Keratinocyte (primary cell): ENCODE data around the gene GBX2. TPM values are rescaled to one million over a fixed set of nuclear protein-coding genes. Genes with fewer than 3 reads are reported as not detected.

Experiments
- DNase-seq: peaks from one replicate; pipeline ENCODE4 v3.0.0-alpha.2; 2011; ENCODE audit warnings: low read depth, missing footprints, low spot score
- FAIRE-seq: peaks from 2 replicates; lab custom pipeline; 2011; peaks lifted over from hg19 to GRCh38; lab: Jason Lieb, UNC
- H2AFZ ChIP-seq: 2 replicates; pipeline ENCODE4 v1.6.0; 2012; ENCODE audit warnings: low read length, control low read depth, inconsistent platforms; ENCODE audit not compliant: control insufficient read depth
- H3K27ac ChIP-seq: 2 replicates; pipeline ENCODE4 v1.5.1; 2011; ENCODE audit warnings: low read length; ENCODE audit not compliant: control insufficient read depth, insufficient read depth
- H3K27me3 ChIP-seq: 3 replicates; pipeline ENCODE4 v1.6.0; 2011; ENCODE audit warnings: low read length; ENCODE audit not compliant: control insufficient read depth, insufficient read depth; ENCODE audit errors: extremely low read depth
- H3K36me3 ChIP-seq, 2 experiments: 2 replicates in 1 of 2; 3 replicates in 1 of 2; pipeline ENCODE4 v1.5.1; 2011; ENCODE audit warnings: low read length in 2 of 2, mild to moderate bottlenecking in 1 of 2; ENCODE audit not compliant: control insufficient read depth in 2 of 2, insufficient read depth in 2 of 2; ENCODE audit errors: extremely low read depth in 1 of 2
- H3K4me1 ChIP-seq: 3 replicates; pipeline ENCODE4 v1.5.1; 2011; ENCODE audit warnings: low read length; ENCODE audit not compliant: control insufficient read depth, insufficient read depth; ENCODE audit errors: extremely low read depth
- H3K4me2 ChIP-seq: 3 replicates; pipeline ENCODE4 v1.6.0; 2011; ENCODE audit warnings: low read depth, low read length; ENCODE audit not compliant: control insufficient read depth, insufficient read depth; ENCODE audit errors: extremely low read depth
- H3K4me3 ChIP-seq, 3 experiments: fragments of 200-600 bp in 1 of 3; sonication (generic) in 1 of 3; 2 replicates in 2 of 3; 3 replicates in 1 of 3; pipeline ENCODE4 v1.5.1; 2011 to 2016; ENCODE audit warnings: low read length in 3 of 3, mild to moderate bottlenecking in 3 of 3, control low read depth in 2 of 3, inconsistent platforms in 1 of 3, low read depth in 1 of 3, mixed read lengths in 1 of 3, mixed run types in 1 of 3, moderate library complexity in 1 of 3; ENCODE audit not compliant: control insufficient read depth in 2 of 3, insufficient read depth in 2 of 3; ENCODE audit errors: extremely low read depth in 1 of 3
- H3K79me2 ChIP-seq: 2 replicates; pipeline ENCODE4 v1.6.0; 2012; ENCODE audit warnings: low read length; ENCODE audit not compliant: control insufficient read depth, insufficient read depth
- H3K9ac ChIP-seq: 3 replicates; pipeline ENCODE4 v1.6.0; 2011; ENCODE audit warnings: low read length; ENCODE audit not compliant: control insufficient read depth, insufficient read depth; ENCODE audit errors: extremely low read depth
- H3K9me1 ChIP-seq: 3 replicates; pipeline ENCODE4 v1.6.0; 2011; ENCODE audit warnings: low read length; ENCODE audit not compliant: control insufficient read depth, insufficient read depth; ENCODE audit errors: extremely low read depth
- H3K9me3 ChIP-seq: 2 replicates; pipeline ENCODE4 v1.5.1; 2012; ENCODE audit warnings: low read depth, low read length; ENCODE audit not compliant: control insufficient read depth
- H4K20me1 ChIP-seq: 3 replicates; pipeline ENCODE4 v1.6.0; 2011; ENCODE audit warnings: low read length; ENCODE audit not compliant: control insufficient read depth, insufficient read depth; ENCODE audit errors: extremely low read depth
- EZH2 ChIP-seq: IDR thresholded peaks from one replicate; pipeline ENCODE4 v1.6.1; 2012; ENCODE audit warnings: inconsistent platforms, mild to moderate bottlenecking, low read length, moderate library complexity
- dilution Hi-C: fragments of 300-500 bp; cut with MboI; formaldehyde crosslinking; loops from one replicate; pipeline ENCODE4 v1.7.0; 2020; ENCODE audit warnings: low sequenced_read_pairs; ENCODE audit not compliant: extremely low pct_ligation_motif_present
- polyA plus RNA-seq, 5 experiments: library from polyadenylated mRNA; depleted of rRNA in 3 of 5; stranded (reverse) in 3 of 5; stranded (forward) in 1 of 5; unstranded in 1 of 5; fragments of >200 nt; gene quantifications; 1 replicate in 1 of 5; 2 replicates in 3 of 5; 3 replicates in 1 of 5; pipeline versions ENCODE4 v1.2.1 to v1.2.3, GENCODE V29; 2011 to 2012; ENCODE audit warnings: missing spikeins in 2 of 5, low read depth in 1 of 5, low replicate concordance in 1 of 5
- TF ChIP-seq, protein P1 (sequence below), 3 experiments: IDR thresholded peaks in 1 of 3; conservative IDR thresholded peaks in 1 of 3; optimal IDR thresholded peaks in 1 of 3; 2 replicates in 2 of 3; 3 replicates in 1 of 3; pipeline versions ENCODE3 to v1.5.1; 2011; ENCODE audit warnings: low read length in 3 of 3, mild to moderate bottlenecking in 3 of 3, moderate library complexity in 2 of 3, control low read depth in 1 of 3, inconsistent platforms in 1 of 3; ENCODE audit not compliant: insufficient read depth in 2 of 3; ENCODE audit errors: extremely low read depth in 1 of 3

The GBX2 gene
- polyA plus RNA-seq, 1 donor (not counting 4 experiments of a cell fraction or from before 2014, with no cell fraction given): 0.17 TPM

GRCh38 chr2:236156095-236156859, 11.9 kb downstream of the GBX2 start:
- no peaks in the 10 kb centered on the region for H4K20me1 ChIP-seq
- no peak overlapping the region for H3K9ac ChIP-seq
- TF ChIP-seq, protein P1, sequence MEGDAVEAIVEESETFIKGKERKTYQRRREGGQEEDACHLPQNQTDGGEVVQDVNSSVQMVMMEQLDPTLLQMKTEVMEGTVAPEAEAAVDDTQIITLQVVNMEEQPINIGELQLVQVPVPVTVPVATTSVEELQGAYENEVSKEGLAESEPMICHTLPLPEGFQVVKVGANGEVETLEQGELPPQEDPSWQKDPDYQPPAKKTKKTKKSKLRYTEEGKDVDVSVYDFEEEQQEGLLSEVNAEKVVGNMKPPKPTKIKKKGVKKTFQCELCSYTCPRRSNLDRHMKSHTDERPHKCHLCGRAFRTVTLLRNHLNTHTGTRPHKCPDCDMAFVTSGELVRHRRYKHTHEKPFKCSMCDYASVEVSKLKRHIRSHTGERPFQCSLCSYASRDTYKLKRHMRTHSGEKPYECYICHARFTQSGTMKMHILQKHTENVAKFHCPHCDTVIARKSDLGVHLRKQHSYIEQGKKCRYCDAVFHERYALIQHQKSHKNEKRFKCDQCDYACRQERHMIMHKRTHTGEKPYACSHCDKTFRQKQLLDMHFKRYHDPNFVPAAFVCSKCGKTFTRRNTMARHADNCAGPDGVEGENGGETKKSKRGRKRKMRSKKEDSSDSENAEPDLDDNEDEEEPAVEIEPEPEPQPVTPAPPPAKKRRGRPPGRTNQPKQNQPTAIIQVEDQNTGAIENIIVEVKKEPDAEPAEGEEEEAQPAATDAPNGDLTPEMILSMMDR (optimal IDR thresholded peaks at IDR 0.05 in 1 of 3, IDR thresholded peaks at IDR 0.05 in 1 of 3, conservative IDR thresholded peaks at IDR 0.05 in 1 of 3; ENCODE audit: extremely low read depth in 1 of 3, insufficient read depth in 2 of 3, low read length in 3 of 3): no peak
- TF ChIP-seq EZH2: no peak
- no peaks in the 10 kb centered on the region for H3K36me3 ChIP-seq
- FAIRE-seq (no peak), DNase-seq (no peak)
- no peaks in the 10 kb centered on the region for H3K9me1 ChIP-seq
- H3K4me1 ChIP-seq: no peaks in the 10 kb centered on the region
- no peak overlapping the region for H3K4me2 ChIP-seq
- H3K4me3 ChIP-seq: no peak overlapping the region
- no peaks in the 10 kb centered on the region for H3K79me2 ChIP-seq
- H2AFZ ChIP-seq: no peak overlapping the region
- H3K27ac ChIP-seq: no peak overlapping the region
- no peaks in the 10 kb centered on the region for H3K9me3 ChIP-seq
- H3K27me3 ChIP-seq: peaks cover 19% of the 10 kb centered on the region
- dilution Hi-C loops: no loop called here

- Histone ChIP-seq H3K9me1 (no peaks in the 10 kb centered on the region), H3K4me2 (no peak overlapping the region), H3K27ac (no peak overlapping the region), H2AFZ (no peak overlapping the region), H3K36me3 (no peaks in the 10 kb centered on the region), H3K79me2 (no peaks in the 10 kb centered on the region), H3K4me1 (no peaks in the 10 kb centered on the region), H3K27me3 (peaks cover 19% of the 10 kb centered on the region), H3K9me3 (no peaks in the 10 kb centered on the region), H4K20me1 (no peaks in the 10 kb centered on the region), H3K4me3 (no peak overlapping the region), H3K9ac (no peak overlapping the region)
- dilution Hi-C loops: no loop called here
- no peak for TF ChIP-seq EZH2
- TF ChIP-seq, protein P1 (optimal IDR thresholded peaks at IDR 0.05 in 1 of 3, IDR thresholded peaks at IDR 0.05 in 1 of 3, conservative IDR thresholded peaks at IDR 0.05 in 1 of 3; ENCODE audit: extremely low read depth in 1 of 3, insufficient read depth in 2 of 3, low read length in 3 of 3): no peak
- no peak for DNase-seq
- no peak for FAIRE-seq
Observed at GRCh38 chr2:236155406-236155805, 12.8 kb downstream of the GBX2 start.
